Neural cell (in vitro differentiated cells): ENCODE measurements around the gene GOLGA3. TPM values are rescaled to one million over a fixed set of nuclear protein-coding genes. Genes with fewer than 3 reads are reported as not detected.

ENCODE experiments used
- H2AFZ ChIP-seq: fragments of 200-600, 300-800 bp; sonication (generic), shearing (Covaris generic); 2 replicates; pipeline ENCODE4 v1.6.0; 2014; ENCODE audit warnings: low read depth, mild to moderate bottlenecking, antibody characterized with exemption, low read length, moderate library complexity
- H3F3A ChIP-seq: fragments of 200-600 bp; shearing (Covaris generic); 2 replicates; pipeline ENCODE4 v1.6.1; 2016; ENCODE audit warnings: mild to moderate bottlenecking, moderate library complexity, mixed read lengths, antibody characterized with exemption, low read length; ENCODE audit not compliant: insufficient read depth, poor library complexity, severe bottlenecking
- H3K27ac ChIP-seq: fragments of 200-600, 300-800 bp; sonication (generic), shearing (Covaris generic); 2 replicates; pipeline ENCODE4 v1.5.1; 2014; ENCODE audit warnings: mild to moderate bottlenecking, low read length, moderate library complexity
- H3K27me3 ChIP-seq: fragments of 300-800, 200-600 bp; sonication (generic), shearing (Covaris generic); 2 replicates; pipeline ENCODE4 v1.6.0; 2014; ENCODE audit warnings: mild to moderate bottlenecking, low read depth, low read length, moderate library complexity; ENCODE audit not compliant: insufficient read depth
- H3K36me3 ChIP-seq: fragments of 300-800, 200-600 bp; sonication (generic), shearing (Covaris generic); 2 replicates; pipeline ENCODE4 v1.5.1; 2014; ENCODE audit warnings: mild to moderate bottlenecking, antibody characterized with exemption, low read length, moderate library complexity; ENCODE audit not compliant: insufficient read depth
- H3K4me2 ChIP-seq: fragments of 300-800, 200-600 bp; sonication (generic), shearing (Covaris generic); 2 replicates; pipeline ENCODE4 v1.6.0; 2014; ENCODE audit warnings: mild to moderate bottlenecking, low read length
- H3K4me3 ChIP-seq: fragments of 300-800, 200-600 bp; sonication (generic), shearing (Covaris generic); 2 replicates; pipeline ENCODE4 v1.5.1; 2014; ENCODE audit warnings: mild to moderate bottlenecking, low read length, moderate library complexity
- H3K79me2 ChIP-seq: fragments of 200-600 bp; shearing (Covaris generic); replicated peaks from 2 replicates; pipeline ENCODE4 v1.6.0; 2014; ENCODE audit warnings: mild to moderate bottlenecking, low read length, moderate library complexity; ENCODE audit not compliant: insufficient read depth
- H3K9ac ChIP-seq: fragments of 300-800, 200-600 bp; sonication (generic), shearing (Covaris generic); 2 replicates; pipeline ENCODE4 v1.6.1; 2016; ENCODE audit warnings: mild to moderate bottlenecking, low read length, mixed read lengths
- H3K9me2 ChIP-seq: fragments of 200-600 bp; shearing (Covaris generic); 2 replicates; pipeline ENCODE4 v1.6.1; 2016; ENCODE audit warnings: mild to moderate bottlenecking, low read length, mixed read lengths; ENCODE audit not compliant: insufficient read depth
- H3K9me3 ChIP-seq: fragments of 200-600, 300-800 bp; sonication (generic), shearing (Covaris generic); 2 replicates; pipeline ENCODE4 v1.6.1; 2016; ENCODE audit warnings: mild to moderate bottlenecking, mixed run types, low read length, moderate library complexity, mixed read lengths
- H4K20me1 ChIP-seq: fragments of 200-600 bp; shearing (Covaris generic); 2 replicates; pipeline ENCODE4 v1.6.1; 2016; ENCODE audit warnings: mild to moderate bottlenecking, mixed run types; ENCODE audit not compliant: insufficient read depth
- CTCF ChIP-seq: fragments of 450-650 bp; IDR thresholded peaks from 2 replicates; pipeline ENCODE4 v1.5.1; 2014; ENCODE audit warnings: antibody characterized with exemption, mild to moderate bottlenecking, moderate library complexity; ENCODE audit not compliant: poor library complexity, severe bottlenecking
- EP300 ChIP-seq: fragments of 450-650 bp; conservative IDR thresholded peaks from 2 replicates; pipeline ENCODE4 v1.6.1; 2014; ENCODE audit warnings: antibody characterized with exemption, mild to moderate bottlenecking, moderate library complexity; ENCODE audit not compliant: poor library complexity, severe bottlenecking
- EZH2 ChIP-seq: fragments of 200-600, 300-800 bp; shearing (Covaris generic), sonication (generic); IDR thresholded peaks from 2 replicates; pipeline ENCODE4 v1.6.1; 2014; ENCODE audit warnings: antibody characterized with exemption, low read length, borderline replicate concordance, mild to moderate bottlenecking; ENCODE audit not compliant: insufficient read depth, poor library complexity, severe bottlenecking
- MXI1 ChIP-seq: fragments of 450-650 bp; conservative IDR thresholded peaks from 2 replicates; pipeline ENCODE4 v1.6.1; 2014; ENCODE audit warnings: antibody characterized with exemption, mild to moderate bottlenecking; ENCODE audit not compliant: poor library complexity, severe bottlenecking
- POLR2AphosphoS5 ChIP-seq: IDR thresholded peaks from 2 replicates; pipeline ENCODE4 v1.6.1; 2012
- RAD21 ChIP-seq: fragments of 450-650 bp; conservative IDR thresholded peaks from 2 replicates; pipeline ENCODE4 v1.6.1; 2014; ENCODE audit warnings: antibody characterized with exemption, mild to moderate bottlenecking, moderate library complexity
- REST ChIP-seq: IDR thresholded peaks from 2 replicates; pipeline ENCODE4 v1.6.1; 2012; ENCODE audit warnings: borderline replicate concordance
- SMC3 ChIP-seq: fragments of 450-650 bp; conservative IDR thresholded peaks from 2 replicates; pipeline ENCODE4 v1.6.1; 2014; ENCODE audit warnings: antibody characterized with exemption, mild to moderate bottlenecking, moderate library complexity; ENCODE audit not compliant: poor library complexity
- TAF1 ChIP-seq: IDR thresholded peaks from 2 replicates; pipeline ENCODE4 v1.6.1; 2012; ENCODE audit warnings: low read depth
- polyA plus RNA-seq: library from polyadenylated mRNA; depleted of rRNA; stranded (reverse); fragments of >200 nt; gene quantifications from 2 replicates; pipeline ENCODE4 v1.2.3, GENCODE V29; 2014

The GOLGA3 gene
- polyA plus RNA-seq, 1 donor from 2014 or later, result 16.7 TPM

GRCh38 chr12:132801741-132802140 is 26.9 kb downstream of the GOLGA3 start:
- H2AFZ ChIP-seq, result no peak overlapping the region
- H3K9me3 ChIP-seq, result no peaks in the 10 kb centered on the region
- no peaks in the 10 kb centered on the region for H3F3A ChIP-seq
- H3K27me3 ChIP-seq, result no peaks in the 10 kb centered on the region
- H4K20me1 ChIP-seq, result no peaks in the 10 kb centered on the region
- no peak overlapping the region for H3K9ac ChIP-seq
- TF ChIP-seq EZH2, result no peak
- TF ChIP-seq EP300, result no peak
- TF ChIP-seq REST, result no peak
- no peak for TF ChIP-seq RAD21
- TF ChIP-seq CTCF, result no peak
- no peak for TF ChIP-seq SMC3
- TF ChIP-seq TAF1, result no peak
- TF ChIP-seq POLR2AphosphoS5, result no peak
- no peak for TF ChIP-seq MXI1
- H3K36me3 ChIP-seq, result peaks cover 6% of the 10 kb centered on the region
- H3K9me2 ChIP-seq, result no peaks in the 10 kb centered on the region
- H3K79me2 ChIP-seq, result no peaks in the 10 kb centered on the region
- no peak overlapping the region for H3K4me3 ChIP-seq
- no peak overlapping the region for H3K27ac ChIP-seq
- H3K4me2 ChIP-seq, result no peak overlapping the region

- Histone ChIP-seq H3K4me3 (no peak overlapping the region), H3K9me3 (no peaks in the 10 kb centered on the region), H3F3A (no peaks in the 10 kb centered on the region), H3K27ac (no peak overlapping the region), H3K4me2 (no peak overlapping the region), H2AFZ (no peak overlapping the region), H3K9ac (no peak overlapping the region), H4K20me1 (no peaks in the 10 kb centered on the region), H3K27me3 (no peaks in the 10 kb centered on the region), H3K79me2 (no peaks in the 10 kb centered on the region), H3K36me3 (peaks cover 6% of the 10 kb centered on the region), H3K9me2 (no peaks in the 10 kb centered on the region)
- TF ChIP-seq REST (no peak), MXI1 (no peak), EP300 (no peak), SMC3 (no peak), POLR2AphosphoS5 (no peak), RAD21 (no peak), CTCF (no peak), EZH2 (no peak), TAF1 (no peak)
Observed at GRCh38 chr12:132798836-132799235, 29.8 kb downstream of the GOLGA3 start.
